Keratinocyte (primary cell): Measurements from ENCODE around the gene IL1RAPL2. TPM values are rescaled to one million over a fixed set of nuclear protein-coding genes. Genes with fewer than 3 reads are reported as not detected.

ENCODE experiments used
- DNase-seq: peaks from one replicate; pipeline ENCODE4 v3.0.0-alpha.2; 2011; ENCODE audit warnings: low read depth, missing footprints, low spot score
- FAIRE-seq: peaks from 2 replicates; lab custom pipeline; 2011; peaks lifted over from hg19 to GRCh38; lab: Jason Lieb, UNC
- H2AFZ ChIP-seq: 2 replicates; pipeline ENCODE4 v1.6.0; 2012; ENCODE audit warnings: low read length, control low read depth, inconsistent platforms; ENCODE audit not compliant: control insufficient read depth
- H3K27ac ChIP-seq: 2 replicates; pipeline ENCODE4 v1.5.1; 2011; ENCODE audit warnings: low read length; ENCODE audit not compliant: control insufficient read depth, insufficient read depth
- H3K27me3 ChIP-seq: 3 replicates; pipeline ENCODE4 v1.6.0; 2011; ENCODE audit warnings: low read length; ENCODE audit not compliant: control insufficient read depth, insufficient read depth; ENCODE audit errors: extremely low read depth
- H3K36me3 ChIP-seq, 2 experiments: 2 replicates in 1 of 2; 3 replicates in 1 of 2; pipeline ENCODE4 v1.5.1; 2011; ENCODE audit warnings: low read length in 2 of 2, mild to moderate bottlenecking in 1 of 2; ENCODE audit not compliant: control insufficient read depth in 2 of 2, insufficient read depth in 2 of 2; ENCODE audit errors: extremely low read depth in 1 of 2
- H3K4me1 ChIP-seq: 3 replicates; pipeline ENCODE4 v1.5.1; 2011; ENCODE audit warnings: low read length; ENCODE audit not compliant: control insufficient read depth, insufficient read depth; ENCODE audit errors: extremely low read depth
- H3K4me2 ChIP-seq: 3 replicates; pipeline ENCODE4 v1.6.0; 2011; ENCODE audit warnings: low read depth, low read length; ENCODE audit not compliant: control insufficient read depth, insufficient read depth; ENCODE audit errors: extremely low read depth
- H3K4me3 ChIP-seq, 3 experiments: fragments of 200-600 bp in 1 of 3; sonication (generic) in 1 of 3; 2 replicates in 2 of 3; 3 replicates in 1 of 3; pipeline ENCODE4 v1.5.1; 2011 to 2016; ENCODE audit warnings: low read length in 3 of 3, mild to moderate bottlenecking in 3 of 3, control low read depth in 2 of 3, inconsistent platforms in 1 of 3, low read depth in 1 of 3, mixed read lengths in 1 of 3, mixed run types in 1 of 3, moderate library complexity in 1 of 3; ENCODE audit not compliant: control insufficient read depth in 2 of 3, insufficient read depth in 2 of 3; ENCODE audit errors: extremely low read depth in 1 of 3
- H3K79me2 ChIP-seq: 2 replicates; pipeline ENCODE4 v1.6.0; 2012; ENCODE audit warnings: low read length; ENCODE audit not compliant: control insufficient read depth, insufficient read depth
- H3K9ac ChIP-seq: 3 replicates; pipeline ENCODE4 v1.6.0; 2011; ENCODE audit warnings: low read length; ENCODE audit not compliant: control insufficient read depth, insufficient read depth; ENCODE audit errors: extremely low read depth
- H3K9me1 ChIP-seq: 3 replicates; pipeline ENCODE4 v1.6.0; 2011; ENCODE audit warnings: low read length; ENCODE audit not compliant: control insufficient read depth, insufficient read depth; ENCODE audit errors: extremely low read depth
- H3K9me3 ChIP-seq: 2 replicates; pipeline ENCODE4 v1.5.1; 2012; ENCODE audit warnings: low read depth, low read length; ENCODE audit not compliant: control insufficient read depth
- H4K20me1 ChIP-seq: 3 replicates; pipeline ENCODE4 v1.6.0; 2011; ENCODE audit warnings: low read length; ENCODE audit not compliant: control insufficient read depth, insufficient read depth; ENCODE audit errors: extremely low read depth
- CTCF ChIP-seq, 3 experiments: IDR thresholded peaks in 1 of 3; conservative IDR thresholded peaks in 1 of 3; optimal IDR thresholded peaks in 1 of 3; 2 replicates in 2 of 3; 3 replicates in 1 of 3; pipeline versions ENCODE3 to v1.5.1; 2011; ENCODE audit warnings: low read length in 3 of 3, mild to moderate bottlenecking in 3 of 3, moderate library complexity in 2 of 3, control low read depth in 1 of 3, inconsistent platforms in 1 of 3; ENCODE audit not compliant: insufficient read depth in 2 of 3; ENCODE audit errors: extremely low read depth in 1 of 3
- EZH2 ChIP-seq: IDR thresholded peaks from one replicate; pipeline ENCODE4 v1.6.1; 2012; ENCODE audit warnings: inconsistent platforms, mild to moderate bottlenecking, low read length, moderate library complexity
- dilution Hi-C: fragments of 300-500 bp; cut with MboI; formaldehyde crosslinking; loops from one replicate; pipeline ENCODE4 v1.7.0; 2020; ENCODE audit warnings: low sequenced_read_pairs; ENCODE audit not compliant: extremely low pct_ligation_motif_present
- polyA plus RNA-seq, 5 experiments: library from polyadenylated mRNA; depleted of rRNA in 3 of 5; stranded (reverse) in 3 of 5; stranded (forward) in 1 of 5; unstranded in 1 of 5; fragments of >200 nt; gene quantifications; 1 replicate in 1 of 5; 2 replicates in 3 of 5; 3 replicates in 1 of 5; pipeline versions ENCODE4 v1.2.1 to v1.2.3, GENCODE V29; 2011 to 2012; ENCODE audit warnings: missing spikeins in 2 of 5, low read depth in 1 of 5, low replicate concordance in 1 of 5

Gene IL1RAPL2
- polyA plus RNA-seq, 1 donor (not counting 4 experiments of a cell fraction or from before 2014, with no cell fraction given) = 0.24 TPM

- FAIRE-seq = no peak
- no peak overlapping the region for H3K4me2 ChIP-seq
These were observed 485.4 kb downstream of the IL1RAPL2 start for GRCh38 chrX:105051364-105051763.

GRCh38 chrX:105052926-105053325 is 486.9 kb downstream of the IL1RAPL2 start:
- dilution Hi-C loops = no loop called here

More at GRCh38 chrX:105051364-105051763, 485.4 kb downstream of the IL1RAPL2 start:
- no peaks in the 10 kb centered on the region for H3K4me1 ChIP-seq
- no peaks in the 10 kb centered on the region for H3K9me1 ChIP-seq
- dilution Hi-C loops = no loop called here
- H3K9me3 ChIP-seq = no peaks in the 10 kb centered on the region
- no peaks in the 10 kb centered on the region for H3K27me3 ChIP-seq
- H3K4me3 ChIP-seq = no peak overlapping the region
- H4K20me1 ChIP-seq = no peaks in the 10 kb centered on the region
- no peak for DNase-seq
- no peak overlapping the region for H2AFZ ChIP-seq
- H3K27ac ChIP-seq = no peak overlapping the region
- TF ChIP-seq EZH2 (no peak), CTCF (optimal IDR thresholded peaks at IDR 0.05 in 1 of 3, IDR thresholded peaks at IDR 0.05 in 1 of 3, conservative IDR thresholded peaks at IDR 0.05 in 1 of 3; ENCODE audit: extremely low read depth in 1 of 3, insufficient read depth in 2 of 3, low read length in 3 of 3) (no peak)
- H3K9ac ChIP-seq = no peak overlapping the region
- no peaks in the 10 kb centered on the region for H3K36me3 ChIP-seq
- no peaks in the 10 kb centered on the region for H3K79me2 ChIP-seq

More at GRCh38 chrX:105052926-105053325, 486.9 kb downstream of the IL1RAPL2 start:
- Histone ChIP-seq H3K27me3 (no peaks in the 10 kb centered on the region), H3K9me1 (no peaks in the 10 kb centered on the region), H3K79me2 (no peaks in the 10 kb centered on the region), H3K36me3 (no peaks in the 10 kb centered on the region), H3K9me3 (no peaks in the 10 kb centered on the region), H4K20me1 (no peaks in the 10 kb centered on the region), H2AFZ (no peak overlapping the region), H3K4me1 (no peaks in the 10 kb centered on the region), H3K27ac (no peak overlapping the region), H3K4me2 (no peak overlapping the region), H3K4me3 (no peak overlapping the region), H3K9ac (no peak overlapping the region)
- TF ChIP-seq EZH2 = no peak
- no peak for TF ChIP-seq CTCF (optimal IDR thresholded peaks at IDR 0.05 in 1 of 3, IDR thresholded peaks at IDR 0.05 in 1 of 3, conservative IDR thresholded peaks at IDR 0.05 in 1 of 3; ENCODE audit: extremely low read depth in 1 of 3, insufficient read depth in 2 of 3, low read length in 3 of 3)
- DNase-seq = no peak
- no peak for FAIRE-seq
